Germinal center (tissue), 1 donor: Measurements from ENCODE around the gene DCAF15.

ENCODE experiments used
- DNase-seq: peaks from one replicate; pipeline ENCODE4 v3.0.0; 2012; ENCODE audit warnings: mixed read lengths, low spot score

The DCAF15 gene

DNA sequence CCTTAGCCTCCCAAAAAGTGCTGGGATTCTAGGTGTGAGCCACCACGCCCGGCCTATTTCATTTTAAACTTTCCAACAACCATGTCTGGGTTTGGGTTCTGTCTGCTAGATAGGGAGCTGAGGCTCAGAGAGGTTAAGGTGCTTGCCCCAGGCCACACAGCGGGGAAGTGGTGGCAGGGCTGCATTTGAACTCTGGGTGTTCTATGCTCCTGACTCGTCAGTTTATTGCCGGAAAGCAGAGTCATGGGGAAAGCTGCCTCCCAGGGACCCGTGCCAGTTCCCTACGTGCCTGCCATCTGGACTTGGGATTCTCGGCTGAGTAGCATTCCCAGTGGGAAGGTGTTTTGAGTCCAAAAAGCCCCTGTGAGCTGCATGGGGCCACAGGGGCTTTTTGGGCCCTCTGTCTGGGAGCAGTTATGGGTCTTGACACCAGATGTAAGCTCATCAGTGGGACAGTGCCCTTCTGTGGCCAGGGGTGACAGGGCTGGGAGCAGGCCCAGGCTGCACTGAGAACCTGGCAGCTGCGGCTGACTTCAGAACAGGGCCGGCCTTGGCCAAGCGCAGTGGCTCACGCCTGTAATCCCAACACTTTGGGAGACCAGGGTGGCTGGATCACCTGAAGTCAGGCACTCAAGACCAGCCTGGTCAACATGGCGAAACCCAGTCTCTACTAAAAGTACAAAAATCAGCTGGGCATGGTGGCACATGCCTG, 42.9 kb downstream of the DCAF15 start:
- no peak for DNase-seq

DNA sequence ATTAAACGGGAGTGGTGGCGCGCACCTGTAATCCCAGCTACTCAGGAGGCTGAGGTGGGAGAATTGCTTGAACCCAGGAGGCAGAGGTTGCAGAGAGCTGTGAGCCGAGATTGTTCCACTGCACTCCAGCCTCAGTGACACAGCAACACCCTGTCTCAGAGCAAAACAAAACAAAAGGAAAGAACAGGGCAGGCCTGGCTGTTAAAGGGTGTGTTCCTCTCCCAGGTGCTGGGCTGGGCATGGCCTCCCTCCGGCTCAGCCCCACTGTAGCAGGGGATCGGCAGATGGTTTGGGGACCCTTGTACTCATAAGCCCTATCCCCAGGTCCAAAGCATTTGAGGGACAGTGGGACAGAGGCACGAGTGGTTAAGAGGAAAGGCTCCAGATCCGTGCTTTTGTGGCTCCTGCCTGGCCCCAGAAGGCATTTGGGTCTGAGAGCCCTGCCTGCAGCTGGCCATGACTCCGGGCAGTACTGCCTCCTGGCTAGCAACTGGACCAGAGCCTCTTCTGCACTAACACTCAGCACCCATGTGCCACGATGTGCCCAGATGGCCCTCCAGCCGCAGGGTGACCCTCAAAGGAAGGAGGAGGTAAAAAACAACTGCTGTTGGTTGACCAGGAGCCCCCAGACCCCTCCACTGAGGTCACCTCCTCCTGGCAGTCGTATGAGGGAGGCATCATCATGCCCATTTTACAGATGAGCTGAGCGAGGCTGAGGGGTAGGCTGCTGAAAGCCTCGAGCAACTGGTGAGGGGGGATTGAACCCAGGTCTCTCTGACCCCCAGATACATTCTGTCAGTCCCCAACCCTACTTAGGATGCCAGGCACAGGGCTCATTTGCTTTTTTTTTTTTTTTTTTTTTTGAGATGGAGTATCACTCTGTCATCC, 43.8 kb downstream of the DCAF15 start:
- no peak for DNase-seq

DNA sequence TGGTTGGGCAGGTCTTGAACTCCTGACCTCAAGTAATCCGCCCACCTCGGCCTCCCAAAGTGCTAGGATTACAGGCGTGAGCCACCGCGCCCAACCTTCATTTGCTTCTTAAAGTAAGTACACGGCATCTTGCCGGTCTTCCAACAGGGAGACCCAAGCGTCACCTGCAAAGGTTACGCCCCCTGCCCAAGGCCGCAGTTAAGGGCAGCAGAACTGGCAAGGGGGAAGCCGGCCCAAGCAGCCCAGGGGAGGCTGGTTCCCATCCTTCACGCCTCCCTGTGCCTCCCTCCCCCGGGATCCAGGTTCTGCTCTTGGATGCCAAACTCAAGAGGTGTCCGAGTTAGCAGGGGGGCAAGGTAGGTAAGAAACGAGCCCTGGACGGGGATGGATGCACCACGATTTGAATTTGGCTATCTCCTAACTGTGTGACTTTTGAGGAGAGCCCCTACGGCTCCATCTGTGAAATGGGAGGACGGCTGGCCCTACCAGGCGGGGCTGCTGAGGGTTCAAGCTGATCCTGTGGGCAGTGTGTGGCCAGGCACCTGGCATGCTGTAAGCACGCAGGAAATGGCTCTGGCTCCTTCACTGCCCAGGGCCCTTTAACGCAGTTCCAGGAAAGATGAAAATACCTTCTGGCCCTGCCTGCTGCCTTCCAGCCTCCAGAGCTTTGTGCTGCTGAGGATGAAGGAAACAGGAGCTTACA, 44.8 kb downstream of the DCAF15 start:
- DNase-seq, result no peak

DNA sequence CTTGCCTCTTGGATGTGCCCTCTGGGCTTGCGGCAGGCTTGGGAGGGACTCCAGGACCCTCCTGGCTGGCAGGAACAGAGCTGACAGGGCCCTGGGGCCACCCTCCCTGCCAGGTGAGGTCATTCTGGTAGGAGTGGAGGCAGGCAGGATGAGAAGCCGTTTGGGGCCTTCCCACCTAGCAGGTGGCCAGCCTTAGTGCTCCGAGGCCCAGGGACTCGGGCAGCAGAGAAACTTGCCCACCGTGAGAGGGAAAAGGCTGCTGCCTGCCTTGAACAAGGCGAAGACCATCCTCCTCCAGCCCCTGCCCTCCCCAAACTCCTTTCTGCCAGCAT, 45.3 kb downstream of the DCAF15 start:
- DNase-seq, result peak; percentile 1

DNA sequence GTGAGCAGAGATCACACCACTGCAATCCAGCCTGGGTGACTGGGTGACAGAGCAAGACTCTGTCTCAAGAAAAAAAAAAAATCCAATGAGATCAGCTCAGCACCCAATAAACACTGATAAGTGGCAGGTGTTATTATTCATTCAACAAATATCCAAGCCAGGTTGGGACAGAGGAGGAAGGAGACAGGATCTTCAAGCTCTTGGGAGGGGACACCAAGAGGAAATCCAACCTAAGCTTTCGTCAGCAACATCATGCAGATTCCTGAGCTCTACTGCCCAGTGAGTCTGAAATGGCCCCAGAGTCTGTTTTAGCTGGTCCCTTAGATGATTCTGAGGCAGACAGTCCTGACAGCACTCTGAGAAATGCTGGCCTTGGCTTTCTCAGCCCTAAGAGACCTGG, 46.1 kb downstream of the DCAF15 start:
- DNase-seq, result no peak

DNA sequence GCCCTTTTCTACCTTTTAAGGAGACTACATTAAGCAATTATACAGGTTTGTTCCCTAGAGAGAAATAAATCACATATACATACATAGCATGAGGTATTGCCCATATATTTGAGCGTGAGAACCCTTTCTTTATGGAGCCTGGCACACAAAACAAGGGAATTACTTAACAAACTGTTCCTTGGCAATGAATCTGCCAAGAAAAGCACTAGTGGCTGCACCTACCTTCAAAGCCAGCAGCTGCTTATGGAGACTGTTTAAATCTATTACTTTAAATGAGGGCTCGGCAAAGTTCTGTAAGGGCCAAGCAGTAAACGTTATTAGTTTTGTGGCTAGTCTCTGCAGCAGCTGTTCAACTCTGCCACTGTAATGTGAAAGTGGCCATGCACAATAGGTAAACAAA, 46.8 kb downstream of the DCAF15 start:
- no peak for DNase-seq

DNA sequence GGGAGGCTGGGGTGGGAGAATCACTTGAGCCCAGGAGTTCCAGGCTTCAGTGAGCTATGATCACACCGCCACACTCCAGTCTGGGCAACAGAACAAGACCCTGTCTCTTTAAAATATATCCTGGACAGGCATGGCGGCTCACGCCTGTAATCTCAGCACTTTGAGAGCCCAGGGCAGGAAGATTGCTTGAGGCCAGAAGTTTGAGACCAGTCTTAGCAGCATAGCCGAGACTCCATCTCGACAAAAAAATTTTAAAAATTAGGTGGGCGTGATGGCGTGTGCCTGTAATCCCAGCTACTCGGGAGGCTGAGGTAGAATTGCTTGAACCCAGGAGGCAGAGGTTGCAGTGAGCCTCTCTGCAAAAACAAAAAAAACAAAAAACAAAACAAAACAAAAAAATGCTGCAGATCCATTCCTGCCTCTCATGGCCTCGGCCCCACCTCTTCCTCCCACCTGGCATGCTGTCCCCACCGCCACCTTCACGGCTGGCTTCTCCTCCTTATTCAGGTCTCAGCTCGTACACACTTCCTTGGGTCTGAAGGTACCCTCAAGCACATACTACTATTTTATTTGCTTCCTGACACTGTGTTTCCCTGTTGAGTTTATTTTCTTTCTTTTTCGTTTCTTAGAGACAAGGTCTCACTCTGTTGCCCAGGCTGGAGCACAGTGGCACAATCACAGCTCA, 48.5 kb downstream of the DCAF15 start:
- DNase-seq, result no peak

DNA sequence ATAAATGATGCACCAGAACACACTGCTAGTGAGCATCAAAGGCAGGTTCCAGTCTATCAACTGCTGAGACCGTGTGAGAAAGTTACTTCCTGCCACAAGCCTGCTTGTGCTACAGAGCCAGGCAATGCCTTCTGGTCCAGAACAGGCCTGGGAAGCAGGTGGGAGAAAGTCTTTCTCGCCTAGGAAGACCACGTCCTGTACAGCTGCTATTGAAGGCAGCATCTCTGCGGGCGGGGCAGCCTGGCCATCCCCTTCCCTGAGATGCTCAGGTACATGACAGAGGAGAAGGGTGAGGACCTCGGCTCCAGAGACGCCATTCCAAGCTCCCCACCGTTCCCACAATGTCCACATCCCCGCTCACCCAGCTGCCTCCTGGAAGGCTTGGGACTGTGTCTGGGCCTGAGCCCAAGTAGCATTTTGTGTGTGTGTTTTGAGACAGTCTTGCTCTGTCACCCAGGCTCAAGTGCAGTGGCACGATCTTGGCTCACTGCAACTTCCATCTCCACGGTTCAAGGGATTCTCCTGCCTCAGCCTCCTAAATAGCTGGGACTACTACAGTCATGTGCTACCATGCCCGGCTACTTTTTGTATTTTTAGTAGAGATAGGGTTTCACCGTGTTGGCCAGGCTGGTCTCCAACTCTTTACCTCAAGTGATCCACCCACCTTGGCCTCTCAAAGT, 50.4 kb downstream of the DCAF15 start:
- DNase-seq, result no peak

DNA sequence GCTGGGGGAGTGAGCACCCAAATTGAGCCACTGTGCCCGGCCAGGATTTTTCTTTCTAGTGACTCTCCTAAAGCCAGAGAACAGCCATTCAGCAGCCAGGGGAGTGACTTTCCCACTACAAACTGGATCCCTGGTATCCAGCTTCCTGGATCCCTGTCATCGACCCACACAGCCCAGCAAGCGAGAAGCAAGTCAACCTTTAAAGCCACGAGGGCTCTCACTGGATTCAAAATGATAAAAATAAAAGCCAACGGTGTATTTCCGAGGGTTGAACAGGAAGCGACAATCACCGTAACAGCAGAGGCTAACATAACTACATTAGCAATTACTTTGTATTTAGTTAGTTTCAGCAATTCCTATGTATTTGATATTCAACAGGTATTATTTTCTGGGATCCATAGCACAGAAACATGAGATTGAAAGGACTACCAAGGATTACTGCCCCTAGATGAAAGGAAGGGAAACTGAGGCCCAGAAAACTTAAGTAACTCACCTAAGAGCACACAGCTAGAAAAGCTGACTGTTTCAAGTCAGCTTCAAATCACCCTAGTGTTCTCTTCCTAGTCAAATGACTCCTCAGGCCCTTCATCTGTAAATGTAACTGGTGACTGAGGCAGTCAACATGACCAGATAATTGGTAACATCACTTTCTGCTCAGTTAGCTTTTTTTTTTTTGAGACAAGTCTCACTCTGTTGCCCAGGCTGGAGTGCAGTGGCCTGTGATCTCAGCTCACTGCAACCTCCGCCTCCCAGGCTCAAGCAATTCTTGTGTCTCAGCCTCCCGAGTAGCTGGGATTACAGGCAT, 51.1 kb downstream of the DCAF15 start:
- no peak for DNase-seq

DNA sequence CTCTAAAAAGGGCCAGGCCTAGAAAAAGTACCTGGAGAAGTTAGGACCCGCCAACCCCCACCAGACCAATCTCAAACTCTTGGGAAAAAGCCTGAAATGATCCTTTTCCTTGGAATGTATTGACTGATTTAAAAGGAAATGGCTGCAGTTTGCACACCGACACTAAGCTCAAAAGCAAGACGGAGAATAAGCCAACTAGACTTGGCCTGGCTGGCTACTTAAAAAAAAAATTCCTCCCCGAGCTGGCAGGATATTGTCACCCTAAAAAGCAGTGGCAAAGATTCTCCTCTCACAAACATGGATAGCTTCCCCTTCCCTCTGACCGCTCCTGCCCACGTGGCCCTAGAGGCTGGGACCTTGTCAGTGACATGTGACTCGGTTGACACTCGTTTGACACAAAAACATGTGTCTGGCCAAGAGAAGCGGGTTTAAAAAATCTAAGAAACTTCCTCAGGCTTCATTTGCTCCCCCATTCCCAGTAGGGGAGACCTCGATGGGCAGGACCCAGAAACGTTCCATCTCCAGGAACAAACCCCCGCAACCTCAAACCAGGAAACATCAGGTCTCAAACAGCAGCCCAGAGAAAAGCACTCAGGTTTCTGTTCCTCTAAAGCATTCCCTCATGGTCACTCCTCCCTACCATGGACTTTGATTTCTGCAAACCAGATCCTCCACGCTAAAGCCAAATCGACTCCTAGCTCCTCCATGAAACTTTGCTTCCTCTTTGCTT, 52.5 kb downstream of the DCAF15 start:
- DNase-seq, result no peak

DNA sequence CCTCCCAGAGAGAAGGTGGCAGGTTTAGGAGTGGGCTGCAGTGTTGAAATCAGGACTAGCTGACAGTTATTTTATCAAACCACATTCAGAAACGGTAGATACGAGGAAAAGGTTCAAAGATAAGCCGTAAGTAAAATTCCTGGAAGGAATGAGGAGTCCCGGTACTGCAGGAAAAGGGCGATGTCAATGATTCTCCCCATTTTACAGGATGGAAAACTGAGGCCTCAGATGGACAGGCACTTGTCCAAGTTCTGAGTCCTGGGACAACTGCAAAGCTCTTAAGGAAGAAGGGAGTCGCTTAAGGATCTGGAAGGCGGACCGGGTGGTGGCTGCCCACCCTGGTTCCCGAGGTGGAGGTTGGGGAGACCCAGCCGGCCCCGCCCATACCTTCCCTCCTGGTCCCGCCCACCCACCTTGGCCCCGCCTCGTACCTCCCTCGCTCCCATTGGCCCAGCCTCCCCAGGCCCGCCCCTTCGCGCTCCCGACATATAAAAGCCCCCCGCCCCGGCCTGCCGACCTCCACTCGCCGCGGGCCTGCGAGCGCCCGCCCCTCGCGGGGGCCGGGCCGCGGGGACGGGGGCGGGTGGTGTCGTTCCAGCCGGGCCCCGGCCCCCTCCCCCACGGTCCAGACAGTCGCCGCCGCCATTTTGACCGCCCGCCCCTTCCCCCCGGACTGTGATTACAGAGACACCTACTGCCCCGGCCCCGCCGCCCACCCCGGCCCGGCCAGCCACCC, 53.2 kb downstream of the DCAF15 start:
- DNase-seq, result peak; percentile 89

DNA sequence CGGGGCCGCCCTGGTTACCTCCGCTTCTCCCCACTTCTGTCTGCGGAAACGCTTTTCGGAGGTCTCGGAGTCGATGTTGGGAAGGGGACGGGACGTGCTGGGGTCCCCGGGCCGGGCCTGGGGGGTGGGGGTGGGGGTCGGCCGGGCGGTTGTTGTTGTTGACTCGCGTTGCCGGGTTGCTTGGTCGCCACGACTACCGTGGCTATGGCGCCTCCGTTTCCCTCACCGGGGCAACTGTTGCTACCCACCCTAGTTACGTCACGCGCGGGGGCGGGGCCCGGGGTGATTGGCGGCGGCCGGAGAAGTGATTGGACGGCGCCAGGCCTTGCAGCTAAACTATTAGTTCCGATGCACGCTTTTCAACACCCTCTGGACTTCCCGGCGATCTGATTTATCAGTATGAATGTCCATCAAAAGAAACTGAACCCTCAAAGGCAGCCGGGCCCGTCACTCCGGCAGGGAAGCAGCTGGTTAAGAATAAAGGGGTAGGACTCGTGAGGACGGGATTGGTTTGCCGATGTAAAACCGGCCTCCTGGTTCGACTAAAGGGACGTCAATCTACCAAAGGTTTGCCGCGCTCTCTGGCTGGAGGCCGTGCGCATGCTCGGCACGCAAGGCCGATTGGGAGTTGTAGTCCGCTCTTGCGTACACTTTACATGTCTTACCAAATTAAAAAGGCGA, 53.9 kb downstream of the DCAF15 start, which contains the start of gene RFX1:
Gene RFX1 (minus strand): TSS at position 236 of the 681 bp plus-strand sequence. CDS start 12,477 bp downstream, outside the sequence.
- DNase-seq, result peak; percentile 93

DNA sequence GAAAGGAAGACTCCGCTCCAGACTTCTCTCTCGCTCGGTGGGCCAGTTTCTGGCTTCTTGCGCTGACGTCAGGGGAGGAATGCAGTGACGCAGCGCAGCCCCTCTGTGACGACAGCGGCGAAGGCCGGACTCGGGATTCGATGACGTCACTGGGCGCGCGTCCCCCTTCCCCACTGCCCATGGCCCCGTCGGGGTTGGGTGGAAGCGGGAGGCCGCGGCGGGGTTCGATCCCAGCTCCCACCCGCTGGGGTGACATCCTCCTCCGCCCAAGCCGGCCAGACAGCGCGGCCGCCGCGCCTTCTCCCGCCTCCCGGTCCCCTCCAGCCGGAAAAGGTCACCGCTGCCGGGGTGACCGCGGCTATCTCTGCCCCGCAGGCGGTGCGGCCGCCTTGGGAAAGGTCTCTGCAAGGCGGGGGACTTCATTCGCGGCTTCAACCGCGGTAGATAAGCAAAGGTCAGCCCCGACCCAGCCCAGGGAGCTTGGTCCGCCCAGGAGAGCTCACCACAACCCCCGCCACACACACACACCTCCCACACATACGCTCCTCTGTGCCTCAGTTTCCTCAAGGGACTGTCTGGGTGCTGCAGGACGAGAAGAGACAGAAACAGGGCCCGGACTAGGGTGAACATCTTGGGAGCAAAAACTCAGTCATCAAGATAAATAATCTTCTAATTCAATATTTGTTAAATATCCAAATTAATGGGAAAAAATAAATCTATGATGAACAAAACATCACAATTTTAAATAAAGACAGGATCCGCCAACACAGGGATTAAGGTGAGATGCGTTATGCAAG, 54.7 kb downstream of the DCAF15 start:
- no peak for DNase-seq
